MCF 10A (cell line): Measurements from ENCODE around the gene KRT80. TPM values are rescaled to one million over a fixed set of nuclear protein-coding genes. Genes with fewer than 3 reads are reported as not detected.

Source experiments
- BruUV-seq: library from RNA; stranded (reverse); fragments of 400-500 nt; replicated peaks from 2 replicates; lab custom pipeline; 2021; lab: Mats Ljungman, UMichigan
- CTCF ChIA-PET: fragments of 300-600 bp; sonication (Branson Sonifier 250); formaldehyde crosslinking; extraction: SDS; loops from one replicate; lab custom pipeline; 2021; ENCODE audit warnings: antibody characterized with exemption, inconsistent platforms; lab: Yijun Ruan, JAX
- POLR2A ChIA-PET: fragments of 300-600, 350-650 bp; sonication (Branson Sonifier 250); formaldehyde crosslinking; extraction: SDS; loops from one replicate; lab custom pipeline; 2020; ENCODE audit warnings: antibody characterized with exemption, inconsistent platforms; lab: Yijun Ruan, JAX
- DNase-seq: peaks from one replicate; pipeline ENCODE4 v3.0.0-alpha.2; 2018; ENCODE audit not compliant: unreplicated experiment
- H3K27ac Mint-ChIP-seq: one replicate; pipeline ENCODE4 v1.8.0; 2022; ENCODE audit warnings: mild to moderate bottlenecking, low read depth, mixed read lengths; ENCODE audit not compliant: unreplicated experiment
- H3K27me3 Mint-ChIP-seq: one replicate; pipeline ENCODE4 v1.8.0; 2022; ENCODE audit warnings: mixed read lengths; ENCODE audit not compliant: insufficient read depth, unreplicated experiment
- H3K36me3 Mint-ChIP-seq: one replicate; pipeline ENCODE4 v1.8.0; 2022; ENCODE audit warnings: mild to moderate bottlenecking, moderate library complexity, mixed read lengths; ENCODE audit not compliant: insufficient read depth, unreplicated experiment
- H3K4me1 Mint-ChIP-seq: one replicate; pipeline ENCODE4 v1.8.0; 2022; ENCODE audit warnings: mixed read lengths; ENCODE audit not compliant: insufficient read depth, unreplicated experiment
- H3K4me3 Mint-ChIP-seq: one replicate; pipeline ENCODE4 v1.8.0; 2022; ENCODE audit warnings: mild to moderate bottlenecking, moderate library complexity, mixed read lengths; ENCODE audit not compliant: unreplicated experiment
- H3K9me3 Mint-ChIP-seq: one replicate; pipeline ENCODE4 v1.8.0; 2022; ENCODE audit warnings: mixed read lengths; ENCODE audit not compliant: unreplicated experiment
- intact Hi-C: fragments of 100-400 bp; cut with micrococcal nuclease; formaldehyde crosslinking; loops from 2 replicates; pipeline ENCODE4 v1.14.1; 2022
- total RNA-seq: library from RNA; stranded (reverse); gene quantifications from 2 replicates; pipeline ENCODE4 v1.2.3, GENCODE V29; 2022
- TF ChIP-seq, protein P1 (sequence below): fragments of 200-600 bp; IDR thresholded peaks from one replicate; pipeline ENCODE4 v1.8.0; 2022; ENCODE audit warnings: antibody characterized with exemption, mild to moderate bottlenecking; ENCODE audit not compliant: unreplicated experiment

The KRT80 gene
- total RNA-seq, 1 experiment from 2014 or later, result 27.4 TPM

DNA sequence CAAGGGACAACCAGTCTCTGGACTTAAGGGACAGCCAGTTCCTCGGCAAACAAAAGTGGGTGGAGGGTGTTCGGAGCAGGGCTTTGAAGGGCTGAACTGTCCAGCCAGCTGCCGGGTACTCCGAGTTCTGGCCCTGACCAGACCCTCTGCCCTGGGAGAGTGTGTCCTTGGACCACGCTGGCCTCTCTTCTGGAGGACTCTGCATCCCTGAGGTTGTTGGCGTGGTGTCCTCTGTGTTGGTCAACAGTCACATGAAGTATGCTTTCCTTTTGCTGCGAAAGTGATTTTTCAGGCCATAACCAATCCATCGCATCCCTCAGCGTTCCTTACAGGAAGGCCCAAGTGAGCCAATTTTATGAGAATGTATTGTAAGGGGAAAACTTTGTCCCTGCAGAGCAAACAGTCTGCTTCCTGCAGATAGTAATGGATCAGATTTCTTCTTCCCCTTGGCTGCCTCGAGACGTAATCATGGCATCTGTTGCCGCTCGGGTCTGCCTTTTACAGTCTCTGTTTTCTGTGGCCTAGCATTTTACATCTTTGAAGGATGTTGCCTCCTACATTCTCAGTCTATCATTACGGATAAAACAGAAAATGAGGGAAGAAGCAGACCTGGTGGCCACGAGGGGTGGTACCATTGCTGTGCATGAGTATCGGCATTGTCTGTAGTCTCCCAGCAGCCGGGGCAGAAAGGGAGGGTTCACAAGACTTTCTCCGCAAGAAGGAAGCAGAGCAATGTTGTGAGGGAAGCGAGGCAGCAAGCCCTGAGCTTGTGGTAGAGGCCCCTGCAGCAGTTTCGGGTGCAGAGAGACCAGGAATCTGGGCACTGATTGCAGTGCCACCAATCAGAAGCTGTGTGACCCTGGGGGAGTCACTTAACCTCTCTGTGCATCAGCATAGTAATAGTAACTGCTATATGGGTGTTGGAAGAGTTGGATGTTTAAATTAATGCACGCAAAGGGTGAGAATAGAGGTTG lies 64.9 kb downstream of the KRT80 start:
- H3K4me1 Mint-ChIP-seq, result peaks cover 6% of the 10 kb centered on the region
- H3K27me3 Mint-ChIP-seq, result no peaks in the 10 kb centered on the region
- no peak overlapping the region for H3K27ac Mint-ChIP-seq
- TF ChIP-seq, protein P1, sequence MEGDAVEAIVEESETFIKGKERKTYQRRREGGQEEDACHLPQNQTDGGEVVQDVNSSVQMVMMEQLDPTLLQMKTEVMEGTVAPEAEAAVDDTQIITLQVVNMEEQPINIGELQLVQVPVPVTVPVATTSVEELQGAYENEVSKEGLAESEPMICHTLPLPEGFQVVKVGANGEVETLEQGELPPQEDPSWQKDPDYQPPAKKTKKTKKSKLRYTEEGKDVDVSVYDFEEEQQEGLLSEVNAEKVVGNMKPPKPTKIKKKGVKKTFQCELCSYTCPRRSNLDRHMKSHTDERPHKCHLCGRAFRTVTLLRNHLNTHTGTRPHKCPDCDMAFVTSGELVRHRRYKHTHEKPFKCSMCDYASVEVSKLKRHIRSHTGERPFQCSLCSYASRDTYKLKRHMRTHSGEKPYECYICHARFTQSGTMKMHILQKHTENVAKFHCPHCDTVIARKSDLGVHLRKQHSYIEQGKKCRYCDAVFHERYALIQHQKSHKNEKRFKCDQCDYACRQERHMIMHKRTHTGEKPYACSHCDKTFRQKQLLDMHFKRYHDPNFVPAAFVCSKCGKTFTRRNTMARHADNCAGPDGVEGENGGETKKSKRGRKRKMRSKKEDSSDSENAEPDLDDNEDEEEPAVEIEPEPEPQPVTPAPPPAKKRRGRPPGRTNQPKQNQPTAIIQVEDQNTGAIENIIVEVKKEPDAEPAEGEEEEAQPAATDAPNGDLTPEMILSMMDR, result no peak
- DNase-seq, result no peak
- ChIA-PET CTCF (interaction anchor here (0.5 to 10.1 kb wide), 6 partner anchors 9 to 753 kb away, joined by 3 to 118 read pairs (median 4); no protein-coding TSS in a partner anchor), POLR2A (no interaction called here)
- intact Hi-C loops, result no loop called here
- H3K4me3 Mint-ChIP-seq, result no peak overlapping the region
- no peaks in the 10 kb centered on the region for H3K36me3 Mint-ChIP-seq
- H3K9me3 Mint-ChIP-seq, result no peaks in the 10 kb centered on the region
- BruUV-seq, result no TSS peak

DNA sequence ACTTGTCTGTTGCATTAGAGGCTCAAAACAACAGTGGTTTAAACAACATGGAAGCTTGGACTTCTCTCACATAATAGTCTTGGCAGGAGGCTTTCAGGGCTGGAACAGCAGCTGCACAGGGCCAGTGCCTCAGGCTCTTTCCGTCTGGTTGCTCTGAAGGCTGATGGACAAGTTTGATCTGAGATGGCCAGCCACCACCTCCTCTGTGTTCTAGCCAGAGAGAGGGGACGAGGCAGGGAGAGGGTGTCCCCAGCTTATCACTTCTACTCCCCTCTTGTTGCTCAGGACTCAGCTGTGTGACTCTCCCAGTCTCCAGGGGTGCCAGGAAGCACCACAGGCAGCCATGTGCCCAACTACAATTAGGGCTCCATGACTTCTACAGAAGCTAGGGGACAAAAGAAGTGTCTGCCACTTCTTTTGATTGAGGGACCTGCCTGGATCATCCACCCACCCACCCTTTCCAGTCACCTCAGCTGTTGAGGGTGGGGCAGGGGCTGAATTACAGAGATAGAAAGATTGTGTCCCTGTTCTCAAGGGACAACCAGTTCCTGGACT lies 65.7 kb downstream of the KRT80 start:
- no peak overlapping the region for H3K27ac Mint-ChIP-seq
- TF ChIP-seq, protein P1, result no peak
- H3K4me1 Mint-ChIP-seq, result no peaks in the 10 kb centered on the region
- POLR2A ChIA-PET, result interaction anchor here (0.9 kb wide), 1 partner anchor 21 kb away, joined by 3 read pairs; no protein-coding TSS in a partner anchor
- DNase-seq, result no peak
- no TSS peak for BruUV-seq
- H3K27me3 Mint-ChIP-seq, result no peaks in the 10 kb centered on the region
- no peaks in the 10 kb centered on the region for H3K36me3 Mint-ChIP-seq
- no peak overlapping the region for H3K4me3 Mint-ChIP-seq
- no peaks in the 10 kb centered on the region for H3K9me3 Mint-ChIP-seq
- CTCF ChIA-PET, result interaction anchor here (1.2 to 10.1 kb wide), 5 partner anchors 9 to 759 kb away, joined by 3 to 118 read pairs (median 5); no protein-coding TSS in a partner anchor
- intact Hi-C loops, result no loop called here

DNA sequence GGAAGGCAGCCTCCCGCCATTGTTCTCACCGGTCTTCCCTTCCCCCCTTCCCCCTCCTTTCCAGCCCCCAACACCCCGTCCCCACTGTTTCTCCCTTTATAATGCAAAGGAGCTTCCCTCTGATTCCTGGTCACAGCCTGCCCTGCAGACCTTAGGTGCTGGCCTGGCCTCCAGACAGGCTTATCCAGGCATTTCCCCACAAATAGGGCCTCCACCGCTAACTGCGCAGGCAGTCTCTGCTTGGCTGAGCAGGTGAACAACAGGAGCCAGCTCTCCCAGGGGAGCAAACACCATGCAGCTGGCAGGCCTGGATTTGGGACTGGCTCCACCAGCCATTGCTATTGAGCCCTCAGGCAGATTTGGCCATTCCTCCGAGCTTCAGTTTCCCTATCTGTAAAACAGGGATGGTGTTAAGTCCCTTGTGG lies 66.3 kb downstream of the KRT80 start:
- no peak for DNase-seq
- H3K27me3 Mint-ChIP-seq, result no peaks in the 10 kb centered on the region
- H3K27ac Mint-ChIP-seq, result no peak overlapping the region
- H3K36me3 Mint-ChIP-seq, result no peaks in the 10 kb centered on the region
- TF ChIP-seq, protein P1, result no peak
- no TSS peak for BruUV-seq
- no peaks in the 10 kb centered on the region for H3K9me3 Mint-ChIP-seq
- H3K4me1 Mint-ChIP-seq, result no peaks in the 10 kb centered on the region
- POLR2A ChIA-PET, result interaction anchor here (0.9 kb wide), 1 partner anchor 22 kb away, joined by 3 read pairs; no protein-coding TSS in a partner anchor
- CTCF ChIA-PET, result interaction anchor here (0.7 to 10.1 kb wide), 6 partner anchors 8 to 760 kb away, joined by 3 to 118 read pairs (median 4); no protein-coding TSS in a partner anchor
- intact Hi-C loops, result no loop called here
- H3K4me3 Mint-ChIP-seq, result no peak overlapping the region
